ENCODE measurements around the gene HDAC8.
"Not testable (repeated sequence)": the region's sequence is repeated elsewhere in the genome, so short reads cannot be mapped to it uniquely, and the experiment has no call there.

Gene HDAC8

GRCh38 chrX:72572248-72573157 is at the start of gene HDAC8:
Gene HDAC8 (minus strand): TSS chrX:72572843. CDS start chrX:72572761, 82 bp downstream.
- DNase-seq = peak; percentile 44

GRCh38 chrX:72621625-72622485 is 49.2 kb upstream of the HDAC8 start:
- DNase-seq = no peak

GRCh38 chrX:72621163-72621562 is 48.5 kb upstream of the HDAC8 start:
- no peak for DNase-seq

- DNase-seq = no peak
These were observed 48.0 kb upstream of the HDAC8 start for GRCh38 chrX:72620550-72621145.

GRCh38 chrX:72609313-72609712 is 36.7 kb upstream of the HDAC8 start:
- DNase-seq = no peak

- DNase-seq = no peak
These were observed 32.1 kb upstream of the HDAC8 start for GRCh38 chrX:72604705-72605104.

GRCh38 chrX:72604112-72604511 is 31.5 kb upstream of the HDAC8 start:
- DNase-seq = no peak

- DNase-seq = not testable (repeated sequence)
These were observed 18.4 kb upstream of the HDAC8 start for GRCh38 chrX:72591038-72591437.

GRCh38 chrX:72584163-72584562 is 11.5 kb upstream of the HDAC8 start:
- no peak for DNase-seq

GRCh38 chrX:72576141-72576894 is 3.7 kb upstream of the HDAC8 start:
- DNase-seq = no peak

- DNase-seq = no peak
These were observed 492 bp upstream of the HDAC8 start for GRCh38 chrX:72573158-72573511.

GRCh38 chrX:72569786-72570185 is 2.9 kb downstream of the HDAC8 start:
- no peak for DNase-seq

GRCh38 chrX:72568406-72569092 is 4.1 kb downstream of the HDAC8 start:
- DNase-seq = no peak

- DNase-seq = no peak
These were observed 6.2 kb downstream of the HDAC8 start for GRCh38 chrX:72566448-72566847.

- not testable (repeated sequence) for DNase-seq
These were observed 13.0 kb downstream of the HDAC8 start for GRCh38 chrX:72559655-72560054.

GRCh38 chrX:72554448-72555140 is 18.0 kb downstream of the HDAC8 start:
- no peak for DNase-seq

GRCh38 chrX:72552443-72552842 is 20.2 kb downstream of the HDAC8 start:
- DNase-seq = not testable (repeated sequence)

GRCh38 chrX:72545990-72546389 is 26.7 kb downstream of the HDAC8 start:
- DNase-seq = no peak

- DNase-seq = no peak
These were observed 32.3 kb downstream of the HDAC8 start for GRCh38 chrX:72540318-72540717.

- DNase-seq = no peak
These were observed 32.8 kb downstream of the HDAC8 start for GRCh38 chrX:72539822-72540221.

GRCh38 chrX:72536542-72536941 is 36.1 kb downstream of the HDAC8 start:
- DNase-seq = no peak

Data from activated T-cell treated with anti-CD3 and anti-CD28 coated beads, Interleukin-2, amount 50 U/mL, for 1 hour (primary cell).